Activated naive CD4-positive, alpha-beta T cell treated with anti-CD3 and anti-CD28 coated beads, Interleukin-2, amount 10 ng/mL, durations not matched to agents 7 days and 5 days (primary cell): ENCODE results near the gene MAGEB17.

Experiments used
- CTCF ChIA-PET: fragments of 350-600 bp; sonication (Branson Sonifier 250); formaldehyde crosslinking; loops from one replicate; lab custom pipeline; 2021; ENCODE audit warnings: antibody characterized with exemption; lab: Charles Lee
- DNase-seq: peaks from one replicate; pipeline ENCODE4 v3.0.0-alpha.2; 2020
- H3K27ac Mint-ChIP-seq: one replicate; pipeline ENCODE4 v1.8.0; 2021; ENCODE audit warnings: mild to moderate bottlenecking, moderate library complexity, mixed read lengths
- H3K27me3 Mint-ChIP-seq: one replicate; pipeline ENCODE4 v1.8.0; 2021; ENCODE audit warnings: mild to moderate bottlenecking, mixed read lengths
- H3K36me3 Mint-ChIP-seq: one replicate; pipeline ENCODE4 v1.8.0; 2021; ENCODE audit warnings: mixed read lengths
- H3K4me1 Mint-ChIP-seq: one replicate; pipeline ENCODE4 v1.8.0; 2021; ENCODE audit warnings: mixed read lengths
- H3K4me3 Mint-ChIP-seq: one replicate; pipeline ENCODE4 v1.8.0; 2021; ENCODE audit warnings: mild to moderate bottlenecking, moderate library complexity, mixed read lengths
- H3K9me3 Mint-ChIP-seq: one replicate; pipeline ENCODE4 v1.8.0; 2021; ENCODE audit warnings: mixed read lengths

The MAGEB17 gene, protein sequence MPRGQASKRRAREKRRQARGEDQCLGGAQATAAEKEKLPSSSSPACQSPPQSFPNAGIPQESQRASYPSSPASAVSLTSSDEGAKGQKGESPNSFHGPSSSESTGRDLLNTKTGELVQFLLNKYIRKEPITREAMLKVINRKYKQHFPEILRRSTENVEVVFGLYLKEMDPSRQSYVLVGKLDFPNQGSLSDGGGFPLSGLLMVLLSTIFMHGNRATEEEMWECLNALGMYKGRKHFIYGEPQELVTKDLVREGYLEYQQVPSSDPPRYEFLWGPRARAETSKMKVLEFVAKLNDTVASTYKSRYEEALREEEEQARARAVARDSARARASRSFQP

GRCh38 chrX:16167181-16167580 is at the start of gene MAGEB17:
TSS of gene MAGEB17 (plus strand) at chrX:16167481. CDS start at chrX:16170383, 2,902 bp downstream.
- CTCF ChIA-PET: no interaction called here
- no peak for DNase-seq
- H3K27me3 Mint-ChIP-seq: no peaks in the 10 kb centered on the region
- H3K9me3 Mint-ChIP-seq: no peaks in the 10 kb centered on the region
- H3K4me1 Mint-ChIP-seq: no peaks in the 10 kb centered on the region
- H3K4me3 Mint-ChIP-seq: no peak within 1 kb of the TSS
- no peak within 1 kb of the TSS for H3K27ac Mint-ChIP-seq
- H3K36me3 Mint-ChIP-seq: no peaks in the 10 kb centered on the region

GRCh38 chrX:16119353-16120220 is 47.7 kb upstream of the MAGEB17 start:
- Mint-ChIP-seq H3K36me3 (no peaks in the 10 kb centered on the region), H3K4me3 (no peak overlapping the region), H3K27me3 (peaks cover 3% of the 10 kb centered on the region), H3K27ac (peak overlapping the region; percentile 1), H3K4me1 (peaks cover 26% of the 10 kb centered on the region), H3K9me3 (peaks cover 2% of the 10 kb centered on the region)
- DNase-seq: no peak
- CTCF ChIA-PET: no interaction called here

DNA sequence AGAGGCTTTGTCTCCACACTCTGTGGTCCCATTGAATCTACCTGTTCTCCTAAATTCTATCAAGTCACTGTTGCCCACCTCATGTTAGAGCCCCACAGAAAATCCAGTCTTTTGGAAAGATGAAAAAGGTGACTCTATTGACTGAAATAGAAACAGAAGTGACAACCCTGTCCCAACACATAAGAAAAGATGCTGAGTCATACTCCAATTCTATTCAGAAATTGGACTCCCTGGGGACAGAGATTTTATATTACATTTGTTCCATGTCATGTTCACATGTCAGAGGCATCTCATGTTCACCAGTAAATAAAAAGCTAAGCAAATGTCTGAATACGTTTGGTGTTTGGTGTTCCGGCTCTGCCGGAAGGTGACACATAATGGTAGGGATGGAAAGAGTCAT is 46.9 kb upstream of the MAGEB17 start:
- DNase-seq: no peak
- no peaks in the 10 kb centered on the region for H3K36me3 Mint-ChIP-seq
- H3K9me3 Mint-ChIP-seq: peaks cover 2% of the 10 kb centered on the region
- H3K4me1 Mint-ChIP-seq: peaks cover 24% of the 10 kb centered on the region
- peaks cover 3% of the 10 kb centered on the region for H3K27me3 Mint-ChIP-seq
- CTCF ChIA-PET: no interaction called here
- H3K27ac Mint-ChIP-seq: no peak overlapping the region
- peak overlapping the region; percentile 8 for H3K4me3 Mint-ChIP-seq

GRCh38 chrX:16123222-16123786 is 44.0 kb upstream of the MAGEB17 start, which contains the start of gene GRPR:
TSS of gene GRPR (plus strand) at chrX:16123565. CDS start at chrX:16123954, 389 bp downstream.
- peaks cover 24% of the 10 kb centered on the region for H3K4me1 Mint-ChIP-seq
- DNase-seq: peak; percentile 72
- no peak within 1 kb of the TSS for H3K27ac Mint-ChIP-seq
- no peak within 1 kb of the TSS for H3K4me3 Mint-ChIP-seq
- H3K36me3 Mint-ChIP-seq: no peaks in the 10 kb centered on the region
- H3K27me3 Mint-ChIP-seq: peaks cover 9% of the 10 kb centered on the region
- CTCF ChIA-PET: interaction anchor here (0.6 to 0.9 kb wide), 2 partner anchors 89 to 548 kb away, joined by 3 to 4 read pairs; no protein-coding TSS in a partner anchor
- peaks cover 2% of the 10 kb centered on the region for H3K9me3 Mint-ChIP-seq

- H3K36me3 Mint-ChIP-seq: no peaks in the 10 kb centered on the region
- CTCF ChIA-PET: no interaction called here
- no peak overlapping the region for H3K27ac Mint-ChIP-seq
- no peaks in the 10 kb centered on the region for H3K9me3 Mint-ChIP-seq
- no peak overlapping the region for H3K4me3 Mint-ChIP-seq
- DNase-seq: no peak
- peaks cover 18% of the 10 kb centered on the region for H3K4me1 Mint-ChIP-seq
- H3K27me3 Mint-ChIP-seq: peaks cover 9% of the 10 kb centered on the region
Observed at GRCh38 chrX:16124201-16124600, 43.1 kb upstream of the MAGEB17 start.

GRCh38 chrX:16125520-16126149 is 41.6 kb upstream of the MAGEB17 start:
- CTCF ChIA-PET: interaction anchor here (0.9 kb wide), 1 partner anchor 544 kb away, joined by 3 read pairs; no protein-coding TSS in a partner anchor

DNA sequence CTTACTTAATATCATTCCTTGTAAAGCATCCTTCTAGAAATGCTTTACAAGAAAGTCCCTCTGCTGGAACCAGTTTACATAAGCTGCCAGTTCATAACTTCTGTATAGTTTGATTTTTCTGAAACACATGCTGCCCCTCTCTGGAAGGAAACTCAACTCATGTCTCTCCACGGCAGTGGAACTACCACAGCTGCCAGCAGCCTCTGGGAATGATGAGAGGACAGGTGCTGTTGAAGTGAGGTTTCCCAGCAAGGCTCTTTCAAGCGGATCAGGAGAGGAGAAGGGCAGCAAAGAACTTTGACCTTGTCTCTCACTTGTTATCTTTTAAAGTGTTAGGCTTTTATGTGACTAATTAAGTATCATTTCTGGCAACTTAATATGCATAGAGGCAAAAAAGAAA is 36.6 kb upstream of the MAGEB17 start:
- no peak overlapping the region for H3K27ac Mint-ChIP-seq
- H3K27me3 Mint-ChIP-seq: peaks cover 7% of the 10 kb centered on the region
- no peaks in the 10 kb centered on the region for H3K9me3 Mint-ChIP-seq
- H3K4me3 Mint-ChIP-seq: no peak overlapping the region
- H3K36me3 Mint-ChIP-seq: no peaks in the 10 kb centered on the region
- CTCF ChIA-PET: no interaction called here
- H3K4me1 Mint-ChIP-seq: no peaks in the 10 kb centered on the region
- DNase-seq: no peak

More at GRCh38 chrX:16125520-16126149, 41.6 kb upstream of the MAGEB17 start:
- no peak for DNase-seq
- H3K27ac Mint-ChIP-seq: no peak overlapping the region
- peaks cover 3% of the 10 kb centered on the region for H3K4me1 Mint-ChIP-seq
- H3K9me3 Mint-ChIP-seq: no peaks in the 10 kb centered on the region
- no peaks in the 10 kb centered on the region for H3K36me3 Mint-ChIP-seq
- H3K4me3 Mint-ChIP-seq: no peak overlapping the region
- H3K27me3 Mint-ChIP-seq: peaks cover 12% of the 10 kb centered on the region

GRCh38 chrX:16134936-16135335 is 32.3 kb upstream of the MAGEB17 start:
- Mint-ChIP-seq H3K36me3 (no peaks in the 10 kb centered on the region), H3K27ac (no peak overlapping the region), H3K4me1 (no peaks in the 10 kb centered on the region), H3K9me3 (no peaks in the 10 kb centered on the region), H3K4me3 (no peak overlapping the region), H3K27me3 (peaks cover 4% of the 10 kb centered on the region)
- DNase-seq: no peak
- CTCF ChIA-PET: interaction anchor here (0.5 kb wide), 1 partner anchor 463 kb away, joined by 3 read pairs; no protein-coding TSS in a partner anchor

- Mint-ChIP-seq H3K9me3 (no peaks in the 10 kb centered on the region), H3K27ac (no peak overlapping the region), H3K36me3 (no peaks in the 10 kb centered on the region), H3K27me3 (peaks cover 4% of the 10 kb centered on the region), H3K4me3 (no peak overlapping the region), H3K4me1 (no peaks in the 10 kb centered on the region)
- CTCF ChIA-PET: no interaction called here
- no peak for DNase-seq
Observed at GRCh38 chrX:16136080-16136479, 31.2 kb upstream of the MAGEB17 start.

GRCh38 chrX:16137416-16138107 is 29.7 kb upstream of the MAGEB17 start:
- no peak for DNase-seq
- no peak overlapping the region for H3K27ac Mint-ChIP-seq
- peaks cover 4% of the 10 kb centered on the region for H3K27me3 Mint-ChIP-seq
- CTCF ChIA-PET: interaction anchor here (1.0 kb wide), 1 partner anchor 909 kb away, joined by 3 read pairs; no protein-coding TSS in a partner anchor
- H3K4me3 Mint-ChIP-seq: no peak overlapping the region
- H3K4me1 Mint-ChIP-seq: no peaks in the 10 kb centered on the region
- H3K9me3 Mint-ChIP-seq: no peaks in the 10 kb centered on the region
- no peaks in the 10 kb centered on the region for H3K36me3 Mint-ChIP-seq

DNA sequence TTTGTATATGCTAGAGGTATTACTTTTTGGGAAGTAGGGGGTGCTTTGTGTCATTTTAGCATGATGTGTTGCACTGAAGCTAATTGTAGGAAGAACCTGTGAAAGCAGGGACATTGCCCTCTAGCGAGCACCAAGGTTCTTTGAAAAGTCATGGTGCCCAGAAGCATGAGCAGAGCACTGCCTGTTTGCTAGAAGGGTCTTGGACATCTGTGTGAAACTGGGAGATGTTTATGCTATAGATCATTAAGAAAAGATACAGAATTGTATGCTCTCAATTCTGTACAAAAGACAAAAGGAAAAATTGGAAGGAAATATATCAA is 29.2 kb upstream of the MAGEB17 start:
- H3K9me3 Mint-ChIP-seq: no peaks in the 10 kb centered on the region
- H3K36me3 Mint-ChIP-seq: no peaks in the 10 kb centered on the region
- H3K27ac Mint-ChIP-seq: no peak overlapping the region
- peaks cover 9% of the 10 kb centered on the region for H3K27me3 Mint-ChIP-seq
- H3K4me1 Mint-ChIP-seq: no peaks in the 10 kb centered on the region
- H3K4me3 Mint-ChIP-seq: no peak overlapping the region
- CTCF ChIA-PET: interaction anchor here (0.9 kb wide), 1 partner anchor 16 kb away, joined by 3 read pairs; no protein-coding TSS in a partner anchor
- DNase-seq: no peak

DNA sequence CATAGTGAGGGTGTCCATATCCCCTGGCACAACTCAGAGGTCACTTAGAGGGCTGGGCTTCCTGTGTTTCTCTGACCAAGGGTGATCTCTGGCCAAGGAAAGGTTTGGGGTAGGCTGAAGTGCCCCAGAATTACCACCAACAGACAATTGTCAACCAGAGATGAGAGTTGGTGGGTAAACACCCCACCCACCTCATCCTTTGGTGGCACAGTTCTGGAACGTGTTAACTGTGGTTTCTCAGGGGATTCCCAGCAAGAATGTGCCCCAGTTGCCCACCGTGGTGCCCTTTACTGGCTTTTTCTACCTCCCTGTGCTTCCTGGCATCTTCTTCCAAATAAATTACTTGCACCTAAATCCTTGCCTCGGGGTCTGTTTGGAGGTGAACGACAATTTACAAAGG is 26.8 kb upstream of the MAGEB17 start:
- no peaks in the 10 kb centered on the region for H3K9me3 Mint-ChIP-seq
- no peak for DNase-seq
- H3K36me3 Mint-ChIP-seq: no peaks in the 10 kb centered on the region
- CTCF ChIA-PET: no interaction called here
- peaks cover 11% of the 10 kb centered on the region for H3K27me3 Mint-ChIP-seq
- H3K27ac Mint-ChIP-seq: no peak overlapping the region
- no peak overlapping the region for H3K4me3 Mint-ChIP-seq
- H3K4me1 Mint-ChIP-seq: no peaks in the 10 kb centered on the region

DNA sequence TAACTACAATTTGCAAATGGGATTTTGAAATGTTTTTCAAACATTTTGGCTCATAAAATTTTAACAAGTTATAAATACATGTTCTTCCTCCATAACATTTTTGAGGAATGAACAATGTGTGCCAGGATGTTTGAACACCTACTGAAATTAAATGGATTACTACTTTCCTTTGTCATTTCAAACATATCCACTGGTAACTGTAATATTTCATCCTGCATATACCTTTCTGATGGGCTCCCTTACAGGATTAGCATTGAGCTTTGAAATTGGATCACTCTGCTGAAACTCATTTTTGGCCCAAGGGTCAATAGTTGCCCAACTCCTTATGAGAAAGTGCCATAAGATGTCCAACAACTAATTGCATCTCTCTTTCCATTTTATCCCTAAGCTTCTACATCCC is 26.3 kb upstream of the MAGEB17 start:
- Mint-ChIP-seq H3K36me3 (no peaks in the 10 kb centered on the region), H3K27me3 (peaks cover 11% of the 10 kb centered on the region), H3K4me1 (no peaks in the 10 kb centered on the region), H3K4me3 (no peak overlapping the region), H3K9me3 (no peaks in the 10 kb centered on the region), H3K27ac (no peak overlapping the region)
- DNase-seq: no peak
- CTCF ChIA-PET: no interaction called here
